Measurements from ENCODE around the gene C5. TPM values are rescaled to one million over a fixed set of nuclear protein-coding genes. Genes with fewer than 3 reads are reported as not detected.
"Not testable (repeated sequence)": the region's sequence is repeated elsewhere in the genome, so short reads cannot be mapped to it uniquely, and the experiment has no call there.

C5 gene
- total RNA-seq, 2 experiments from 2014 or later = 1.9 to 3.4 TPM

- Mint-ChIP-seq H3K4me3 (no peak overlapping the region), H3K4me1 (ENCODE audit: low read depth) (no peaks in the 10 kb centered on the region), H3K36me3 (ENCODE audit: low read depth) (no peaks in the 10 kb centered on the region), H3K27ac (no peak overlapping the region), H3K27me3 (no peaks in the 10 kb centered on the region), H3K9me3 (no peaks in the 10 kb centered on the region)
- ATAC-seq = no peak
- ChIA-PET CTCF (interaction anchor here (0.6 to 1.6 kb wide), 4 partner anchors 9 to 202 kb away, joined by 3 to 7 read pairs (median 4); no protein-coding TSS in a partner anchor), POLR2A (no interaction called here)
- no peak for DNase-seq
- intact Hi-C loops (cut with micrococcal nuclease) = no loop called here
- TF ChIP-seq CTCF (IDR thresholded peaks at IDR 0.05) = no peak
Measured at GRCh38 chr9:121034529-121034928, 15.5 kb downstream of the C5 start.

- H3K9me3 Mint-ChIP-seq = no peaks in the 10 kb centered on the region
- no peaks in the 10 kb centered on the region for H3K4me1 Mint-ChIP-seq (ENCODE audit: low read depth)
- no peak overlapping the region for H3K27ac Mint-ChIP-seq
- no peaks in the 10 kb centered on the region for H3K36me3 Mint-ChIP-seq (ENCODE audit: low read depth)
- ChIA-PET CTCF (interaction anchor here (1.1 to 1.9 kb wide), 4 partner anchors 14 to 43 kb away, joined by 3 to 7 read pairs (median 4); partner anchors contain the start of gene C5), POLR2A (interaction anchor here (0.6 to 0.8 kb wide), 2 partner anchors 11 to 65 kb away, joined by 3 read pairs; no protein-coding TSS in a partner anchor)
- ATAC-seq (no peak), DNase-seq (no peak)
- intact Hi-C loops (cut with micrococcal nuclease) = no loop called here
- TF ChIP-seq CTCF (IDR thresholded peaks at IDR 0.05) = no peak
- no peak overlapping the region for H3K4me3 Mint-ChIP-seq
- H3K27me3 Mint-ChIP-seq = no peaks in the 10 kb centered on the region
Measured at GRCh38 chr9:121029469-121029868, 20.6 kb downstream of the C5 start.

GRCh38 chr9:121028285-121028684, 21.8 kb downstream of the C5 start:
- H3K36me3 Mint-ChIP-seq (ENCODE audit: low read depth); H3K27me3 Mint-ChIP-seq; ATAC-seq; POLR2A ChIA-PET; intact Hi-C loops (cut with micrococcal nuclease); DNase-seq; H3K4me1 Mint-ChIP-seq (ENCODE audit: low read depth); H3K27ac Mint-ChIP-seq; H3K4me3 Mint-ChIP-seq; H3K9me3 Mint-ChIP-seq: not testable (repeated sequence)
- CTCF ChIA-PET = interaction anchor here (1.1 to 1.9 kb wide), 3 partner anchors 21 to 45 kb away, joined by 3 to 7 read pairs (median 4); partner anchors contain the start of gene C5

- no peaks in the 10 kb centered on the region for H3K4me1 Mint-ChIP-seq (ENCODE audit: low read depth)
- CTCF ChIA-PET = no interaction called here
- no peak overlapping the region for H3K4me3 Mint-ChIP-seq
- intact Hi-C loops (cut with micrococcal nuclease) = no loop called here
- POLR2A ChIA-PET = no interaction called here
- H3K27me3 Mint-ChIP-seq = no peaks in the 10 kb centered on the region
- H3K36me3 Mint-ChIP-seq (ENCODE audit: low read depth) = no peaks in the 10 kb centered on the region
- ATAC-seq (no peak), DNase-seq (no peak)
- TF ChIP-seq CTCF (IDR thresholded peaks at IDR 0.05) = no peak
- H3K9me3 Mint-ChIP-seq = no peaks in the 10 kb centered on the region
- H3K27ac Mint-ChIP-seq = no peak overlapping the region
Measured at GRCh38 chr9:121026768-121027167, 23.3 kb downstream of the C5 start.

- Mint-ChIP-seq H3K36me3 (ENCODE audit: low read depth) (no peaks in the 10 kb centered on the region), H3K9me3 (no peaks in the 10 kb centered on the region), H3K27me3 (no peaks in the 10 kb centered on the region), H3K4me1 (ENCODE audit: low read depth) (no peaks in the 10 kb centered on the region), H3K27ac (no peak overlapping the region), H3K4me3 (no peak overlapping the region)
- DNase-seq (no peak), ATAC-seq (no peak)
- intact Hi-C loops (cut with micrococcal nuclease) = no loop called here
- CTCF ChIA-PET = no interaction called here
- POLR2A ChIA-PET = no interaction called here
- no peak for TF ChIP-seq CTCF (IDR thresholded peaks at IDR 0.05)
Measured at GRCh38 chr9:121026260-121026691, 23.8 kb downstream of the C5 start.

Measured in activated CD8-positive, alpha-beta T cell treated with anti-CD3 and anti-CD28 coated beads for 36 hours (primary cell).